ENCODE data around the gene STT3A. TPM values are rescaled to one million over a fixed set of nuclear protein-coding genes. Genes with fewer than 3 reads are reported as not detected.
A peak's percentile ranks its signal among the peaks of the same experiment; 100 is the strongest.

Gene STT3A
- polyA plus RNA-seq, 1 donor (not counting 4 experiments of a cell fraction or from before 2014, with no cell fraction given), result 183 TPM

- peak overlapping the region; percentile 73 for H2AFZ ChIP-seq (ENCODE audit: control insufficient read depth, low read length)
- dilution Hi-C loops (cut with MboI; ENCODE audit: extremely low pct_ligation_motif_present, low sequenced_read_pairs), result no loop called here
- DNase-seq (ENCODE audit: low read depth, low spot score) (no peak), FAIRE-seq (no peak)
- H3K4me1 ChIP-seq (ENCODE audit: control insufficient read depth, extremely low read depth, insufficient read depth, low read length), result peaks cover 12% of the 10 kb centered on the region
- no peak for TF ChIP-seq CTCF (optimal IDR thresholded peaks at IDR 0.05 in 1 of 3, IDR thresholded peaks at IDR 0.05 in 1 of 3, conservative IDR thresholded peaks at IDR 0.05 in 1 of 3; ENCODE audit: extremely low read depth in 1 of 3, insufficient read depth in 2 of 3, low read length in 3 of 3)
- no peak for TF ChIP-seq EZH2 (IDR thresholded peaks at IDR 0.05; ENCODE audit: low read length)
- no peaks in the 10 kb centered on the region for H3K9me1 ChIP-seq (ENCODE audit: control insufficient read depth, extremely low read depth, insufficient read depth, low read length)
- H4K20me1 ChIP-seq (ENCODE audit: control insufficient read depth, extremely low read depth, insufficient read depth, low read length), result no peaks in the 10 kb centered on the region
- H3K27ac ChIP-seq (ENCODE audit: control insufficient read depth, insufficient read depth, low read length), result peak overlapping the region; percentile 85
- H3K79me2 ChIP-seq (ENCODE audit: control insufficient read depth, insufficient read depth, low read length), result peaks cover 45% of the 10 kb centered on the region
- H3K36me3 ChIP-seq (ENCODE audit: control insufficient read depth in 2 of 2, extremely low read depth in 1 of 2, insufficient read depth in 2 of 2, low read length in 2 of 2), result peaks cover 1 to 4% of the 10 kb centered on the region in 2 experiments
- H3K4me2 ChIP-seq (ENCODE audit: control insufficient read depth, extremely low read depth, insufficient read depth, low read depth, low read length), result peak overlapping the region; percentile 97
- H3K4me3 ChIP-seq (ENCODE audit: control insufficient read depth in 2 of 3, extremely low read depth in 1 of 3, insufficient read depth in 2 of 3, low read depth in 1 of 3, low read length in 3 of 3), result peak overlapping the region; percentile 94 to 99 (median 95)
- no peaks in the 10 kb centered on the region for H3K9me3 ChIP-seq (ENCODE audit: control insufficient read depth, low read depth, low read length)
- peak overlapping the region; percentile 93 for H3K9ac ChIP-seq (ENCODE audit: control insufficient read depth, extremely low read depth, insufficient read depth, low read length)
- H3K27me3 ChIP-seq (ENCODE audit: control insufficient read depth, extremely low read depth, insufficient read depth, low read length), result no peaks in the 10 kb centered on the region
Measured at GRCh38 chr11:125593114-125593820, 615 bp downstream of the STT3A start.

GRCh38 chr11:125594958-125595357 lies 2.3 kb downstream of the STT3A start:
- H3K4me2 ChIP-seq (ENCODE audit: control insufficient read depth, extremely low read depth, insufficient read depth, low read depth, low read length), result no peak overlapping the region
- no peaks in the 10 kb centered on the region for H4K20me1 ChIP-seq (ENCODE audit: control insufficient read depth, extremely low read depth, insufficient read depth, low read length)
- no peak for FAIRE-seq
- H3K9me3 ChIP-seq (ENCODE audit: control insufficient read depth, low read depth, low read length), result no peaks in the 10 kb centered on the region
- H3K4me1 ChIP-seq (ENCODE audit: control insufficient read depth, extremely low read depth, insufficient read depth, low read length), result peaks cover 5% of the 10 kb centered on the region
- H3K4me3 ChIP-seq (ENCODE audit: control insufficient read depth in 2 of 3, extremely low read depth in 1 of 3, insufficient read depth in 2 of 3, low read depth in 1 of 3, low read length in 3 of 3), result no peak overlapping the region
- peaks cover 5 to 13% of the 10 kb centered on the region in 2 experiments for H3K36me3 ChIP-seq (ENCODE audit: control insufficient read depth in 2 of 2, extremely low read depth in 1 of 2, insufficient read depth in 2 of 2, low read length in 2 of 2)
- no peak for DNase-seq (ENCODE audit: low read depth, low spot score)
- no peak overlapping the region for H3K9ac ChIP-seq (ENCODE audit: control insufficient read depth, extremely low read depth, insufficient read depth, low read length)
- dilution Hi-C loops (cut with MboI; ENCODE audit: extremely low pct_ligation_motif_present, low sequenced_read_pairs), result no loop called here
- H3K27ac ChIP-seq (ENCODE audit: control insufficient read depth, insufficient read depth, low read length), result no peak overlapping the region
- no peak overlapping the region for H2AFZ ChIP-seq (ENCODE audit: control insufficient read depth, low read length)
- no peak for TF ChIP-seq EZH2 (IDR thresholded peaks at IDR 0.05; ENCODE audit: low read length)
- TF ChIP-seq CTCF (optimal IDR thresholded peaks at IDR 0.05 in 1 of 3, IDR thresholded peaks at IDR 0.05 in 1 of 3, conservative IDR thresholded peaks at IDR 0.05 in 1 of 3; ENCODE audit: extremely low read depth in 1 of 3, insufficient read depth in 2 of 3, low read length in 3 of 3), result no peak
- no peaks in the 10 kb centered on the region for H3K27me3 ChIP-seq (ENCODE audit: control insufficient read depth, extremely low read depth, insufficient read depth, low read length)
- no peaks in the 10 kb centered on the region for H3K9me1 ChIP-seq (ENCODE audit: control insufficient read depth, extremely low read depth, insufficient read depth, low read length)
- H3K79me2 ChIP-seq (ENCODE audit: control insufficient read depth, insufficient read depth, low read length), result peaks cover 48% of the 10 kb centered on the region
